Gastrocnemius medialis (tissue), 4 donors: ENCODE data around the gene CASKIN1. TPM values are rescaled to one million over a fixed set of nuclear protein-coding genes. Genes with fewer than 3 reads are reported as not detected.

Experiments used
- ATAC-seq, 2 donors: fragments of 150-250 bp; one replicate each; pipeline ENCODE4 v1.9.1; 2016
- DNase-seq, 2 donors: peaks; one replicate each; pipeline ENCODE4 v3.0.0-alpha.2; 2019
- H3K27ac ChIP-seq, 4 donors: fragments of 200-600 bp; sonication (generic); 1 replicate in 1 of 4; 2 replicates in 3 of 4; pipeline ENCODE4 v1.5.1; 2016 to 2018; ENCODE audit warnings: mild to moderate bottlenecking in 2 of 4, moderate library complexity in 1 of 4
- H3K27me3 ChIP-seq, 3 donors: fragments of 200-600 bp; sonication (generic) in 2 of 3; 1 replicate in 1 of 3; 2 replicates in 2 of 3; pipeline versions ENCODE4 v1.5.1 to v1.6.0; 2016 to 2019; ENCODE audit warnings: mild to moderate bottlenecking in 1 of 3, moderate library complexity in 1 of 3
- H3K36me3 ChIP-seq, 2 donors: fragments of 200-600 bp; sonication (generic) in 1 of 2; one replicate each; pipeline ENCODE4 v1.5.1; 2017 to 2018
- H3K4me1 ChIP-seq, 2 donors: fragments of 200-600 bp; sonication (generic) in 1 of 2; one replicate each; pipeline ENCODE4 v1.5.1; 2016 to 2017; ENCODE audit warnings: mild to moderate bottlenecking in 2 of 2
- H3K4me3 ChIP-seq, 4 donors: fragments of 200-600 bp; sonication (generic) in 3 of 4; 1 replicate in 1 of 4; 2 replicates in 3 of 4; pipeline ENCODE4 v1.5.1; 2016 to 2019; ENCODE audit warnings: mild to moderate bottlenecking in 2 of 4
- H3K9me3 ChIP-seq, 3 donors: fragments of 200-600 bp; sonication (generic) in 2 of 3; 1 replicate in 1 of 3; 2 replicates in 2 of 3; pipeline ENCODE4 v1.5.1; 2016 to 2019
- CTCF ChIP-seq, 5 experiments: fragments of 450-650 bp in 3 of 5; fragments of 200-600 bp in 2 of 5; sonication (generic) in 2 of 5; IDR thresholded peaks in 4 of 5; conservative IDR thresholded peaks in 1 of 5; 1 replicate in 4 of 5; 2 replicates in 1 of 5; pipeline ENCODE4 v1.5.1; 2016 to 2019; ENCODE audit warnings: antibody characterized with exemption in 5 of 5, mild to moderate bottlenecking in 3 of 5, moderate library complexity in 3 of 5
- POLR2A ChIP-seq, 2 donors: fragments of 450-650 bp; IDR thresholded peaks; one replicate each; pipeline ENCODE4 v1.6.1; 2017; ENCODE audit warnings: antibody characterized with exemption in 2 of 2, mild to moderate bottlenecking in 2 of 2, moderate library complexity in 2 of 2
- in situ Hi-C, 4 donors: fragments of 200-750 bp; cut with MboI; loops; one replicate each; pipeline versions ENCODE4 v1.15.0 to v1.8.0; 2017; ENCODE audit warnings: low sequenced_read_pairs in 4 of 4
- intact Hi-C: fragments of 100-400 bp; cut with DNase I; formaldehyde crosslinking; loops from one replicate; pipeline ENCODE4 v1.15.1; 2023; ENCODE audit warnings: low total_unique reads
- total RNA-seq, 4 donors: library from RNA; depleted of rRNA; stranded (reverse); fragments of >200 nt; gene quantifications; one replicate each; pipeline versions ENCODE4 v1.1.0 to v1.2.3, GENCODE V29; 2016

The CASKIN1 gene
- total RNA-seq, 4 donors from 2014 or later: 0.07 to 0.51 (median 0.10) TPM; not detected in 1

- no peak for DNase-seq
- no peak for TF ChIP-seq POLR2A (IDR thresholded peaks at IDR 0.05)
- TF ChIP-seq CTCF (IDR thresholded peaks at IDR 0.05 in 4 of 5, conservative IDR thresholded peaks at IDR 0.05 in 1 of 5): no peak
- Histone ChIP-seq H3K9me3 (no peaks in the 10 kb centered on the region), H3K36me3 (peaks cover 0 to 9% of the 10 kb centered on the region in 2 donors), H3K4me1 (no peaks in the 10 kb centered on the region), H3K4me3 (no peak overlapping the region), H3K27me3 (no peaks in the 10 kb centered on the region), H3K27ac (no peak overlapping the region)
- in situ Hi-C loops: no loop called here
- no peak for ATAC-seq
- intact Hi-C loops: no loop called here
Observed at GRCh38 chr16:2180962-2181923, 15.2 kb downstream of the CASKIN1 start.

GRCh38 chr16:2180461-2180860 lies 15.9 kb downstream of the CASKIN1 start:
- intact Hi-C loops: no loop called here
- TF ChIP-seq POLR2A (IDR thresholded peaks at IDR 0.05) (no peak), CTCF (IDR thresholded peaks at IDR 0.05 in 4 of 5, conservative IDR thresholded peaks at IDR 0.05 in 1 of 5) (no peak)
- H3K4me1 ChIP-seq: no peaks in the 10 kb centered on the region
- in situ Hi-C loops: no loop called here
- no peak overlapping the region for H3K27ac ChIP-seq
- DNase-seq (no peak), ATAC-seq (no peak)
- H3K9me3 ChIP-seq: no peaks in the 10 kb centered on the region
- no peak overlapping the region for H3K4me3 ChIP-seq
- H3K27me3 ChIP-seq: no peaks in the 10 kb centered on the region
- H3K36me3 ChIP-seq: peaks cover 0 to 17% of the 10 kb centered on the region in 2 donors

- peaks cover 0 to 26% of the 10 kb centered on the region in 2 donors for H3K36me3 ChIP-seq
- H3K9me3 ChIP-seq: no peaks in the 10 kb centered on the region
- H3K27ac ChIP-seq: no peak overlapping the region
- H3K27me3 ChIP-seq: no peaks in the 10 kb centered on the region
- in situ Hi-C loops (no loop called here), intact Hi-C loops (no loop called here)
- TF ChIP-seq CTCF (IDR thresholded peaks at IDR 0.05 in 4 of 5, conservative IDR thresholded peaks at IDR 0.05 in 1 of 5) (no peak), POLR2A (IDR thresholded peaks at IDR 0.05) (no peak)
- no peak for ATAC-seq
- no peak for DNase-seq
- no peak overlapping the region for H3K4me3 ChIP-seq
- H3K4me1 ChIP-seq: no peaks in the 10 kb centered on the region
Observed at GRCh38 chr16:2179576-2179975, 16.8 kb downstream of the CASKIN1 start.

- H3K36me3 ChIP-seq: peaks cover 0 to 31% of the 10 kb centered on the region in 2 donors
- DNase-seq (no peak), ATAC-seq (no peak)
- TF ChIP-seq POLR2A (IDR thresholded peaks at IDR 0.05): no peak
- TF ChIP-seq CTCF (IDR thresholded peaks at IDR 0.05 in 4 of 5, conservative IDR thresholded peaks at IDR 0.05 in 1 of 5): no peak
- no peaks in the 10 kb centered on the region for H3K27me3 ChIP-seq
- in situ Hi-C loops: no loop called here
- H3K9me3 ChIP-seq: no peaks in the 10 kb centered on the region
- intact Hi-C loops: no loop called here
- no peaks in the 10 kb centered on the region for H3K4me1 ChIP-seq
- H3K4me3 ChIP-seq: no peak overlapping the region
- no peak overlapping the region for H3K27ac ChIP-seq
Observed at GRCh38 chr16:2179107-2179501, 17.3 kb downstream of the CASKIN1 start.
